ENCODE results near the gene FIGLA.
"Not testable (repeated sequence)": the region's sequence is repeated elsewhere in the genome, so short reads cannot be mapped to it uniquely, and the experiment has no call there.

Gene FIGLA

GRCh38 chr2:70743677-70744076, 46.8 kb downstream of the FIGLA start:
- no peak for DNase-seq

- no peak for DNase-seq
These were observed 47.4 kb downstream of the FIGLA start for GRCh38 chr2:70743068-70743467.

- DNase-seq, result not testable (repeated sequence)
These were observed 51.0 kb downstream of the FIGLA start for GRCh38 chr2:70739492-70739891.

- DNase-seq, result no peak
These were observed 52.3 kb downstream of the FIGLA start for GRCh38 chr2:70738159-70738558.

GRCh38 chr2:70735071-70735470, 55.4 kb downstream of the FIGLA start:
- DNase-seq, result no peak

- DNase-seq, result no peak
These were observed 56.7 kb downstream of the FIGLA start for GRCh38 chr2:70733646-70734180.

GRCh38 chr2:70732766-70733645, 57.4 kb downstream of the FIGLA start:
- no peak for DNase-seq

- DNase-seq, result no peak
These were observed 59.7 kb downstream of the FIGLA start for GRCh38 chr2:70730730-70731129.

- DNase-seq, result no peak
These were observed 60.8 kb downstream of the FIGLA start for GRCh38 chr2:70729647-70730046.

- DNase-seq, result no peak
These were observed 62.3 kb downstream of the FIGLA start for GRCh38 chr2:70728128-70728527.

All from activated gamma-delta T cell (primary cell).